HepG2 (cell line): ENCODE measurements around the gene ZBTB46. TPM values are rescaled to one million over a fixed set of nuclear protein-coding genes. Genes with fewer than 3 reads are reported as not detected.

Source experiments
- BRD4 ChIP-seq: sonication (generic); formaldehyde crosslinking; IDR thresholded peaks from 2 replicates; pipeline ENCODE4 v1.4.0; 2020; ENCODE audit warnings: missing genetic modification reagents
- MBD4 ChIP-seq: IDR thresholded peaks from 2 replicates; pipeline ENCODE4 v1.6.1; 2012; ENCODE audit warnings: low read length, inconsistent platforms, borderline replicate concordance
- NCOA2 ChIP-seq: sonication (generic); formaldehyde crosslinking; IDR thresholded peaks from 2 replicates; pipeline ENCODE4 v1.8.0; 2022; ENCODE audit warnings: inconsistent platforms
- NKX3-1 ChIP-seq: sonication (generic); formaldehyde crosslinking; IDR thresholded peaks from 2 replicates; pipeline ENCODE4 v1.5.0; 2020; ENCODE audit warnings: missing genetic modification reagents
- PAX8 ChIP-seq: sonication (generic); formaldehyde crosslinking; IDR thresholded peaks from 2 replicates; pipeline ENCODE4 v1.8.0; 2022; ENCODE audit warnings: mild to moderate bottlenecking, missing genetic modification reagents, borderline replicate concordance
- PITX1 ChIP-seq: sonication (generic); formaldehyde crosslinking; IDR thresholded peaks from 2 replicates; pipeline ENCODE4 v1.5.1; 2020; ENCODE audit warnings: mild to moderate bottlenecking, missing genetic modification reagents
- RAD21 ChIP-seq: fragments of 450-650 bp; formaldehyde crosslinking; IDR thresholded peaks from 2 replicates; pipeline ENCODE4 v1.5.0; 2020; ENCODE audit warnings: mild to moderate bottlenecking
- SOX6 ChIP-seq, 2 experiments: fragments of 450-650 bp in 1 of 2; sonication (generic) in 1 of 2; formaldehyde crosslinking in 1 of 2; IDR thresholded peaks; 2 replicates each; pipeline versions ENCODE4 v1.4.0 to v1.6.1; 2017 to 2020; ENCODE audit warnings: antibody characterized with exemption in 1 of 2, mild to moderate bottlenecking in 1 of 2, missing genetic modification reagents in 1 of 2
- TAF15 ChIP-seq: fragments of 200-400 bp; formaldehyde crosslinking; IDR thresholded peaks from one replicate; pipeline ENCODE4 v1.6.1; 2018; ENCODE audit warnings: mild to moderate bottlenecking, low read depth, low read length; ENCODE audit not compliant: poor library complexity, severe bottlenecking
- ZBTB3 ChIP-seq: sonication (generic); formaldehyde crosslinking; IDR thresholded peaks from 2 replicates; pipeline ENCODE4 v1.4.0; 2020; ENCODE audit warnings: low read depth, mild to moderate bottlenecking, moderate library complexity, missing genetic modification reagents, borderline replicate concordance
- ZBTB7A ChIP-seq: sonication (generic); formaldehyde crosslinking; IDR thresholded peaks from 2 replicates; pipeline ENCODE4 v1.8.0; 2022; ENCODE audit warnings: mild to moderate bottlenecking, missing genetic modification reagents
- ZC3H13 ChIP-seq: sonication (generic); formaldehyde crosslinking; IDR thresholded peaks from 2 replicates; pipeline ENCODE4 v1.8.1; 2023; ENCODE audit warnings: mild to moderate bottlenecking, missing genetic modification reagents, moderate library complexity
- ZNF124 ChIP-seq: sonication (generic); formaldehyde crosslinking; IDR thresholded peaks from 2 replicates; pipeline ENCODE4 v1.4.0; 2020; ENCODE audit warnings: missing genetic modification reagents
- ZNF20 ChIP-seq: sonication (generic); formaldehyde crosslinking; IDR thresholded peaks from 2 replicates; pipeline ENCODE4 v1.4.0; 2020; ENCODE audit warnings: mild to moderate bottlenecking, moderate library complexity, missing genetic modification reagents
- ZNF263 ChIP-seq: sonication (generic); formaldehyde crosslinking; IDR thresholded peaks from 2 replicates; pipeline ENCODE4 v1.4.0; 2020; ENCODE audit warnings: missing genetic modification reagents
- ZNF431 ChIP-seq: sonication (generic); formaldehyde crosslinking; IDR thresholded peaks from 2 replicates; pipeline ENCODE4 v1.9.0; 2022; ENCODE audit warnings: missing genetic modification reagents, low read depth, mild to moderate bottlenecking, borderline replicate concordance
- ZNF703 ChIP-seq: sonication (generic); formaldehyde crosslinking; IDR thresholded peaks from 2 replicates; pipeline ENCODE4 v1.5.1; 2020; ENCODE audit warnings: missing genetic modification reagents, mild to moderate bottlenecking, moderate library complexity, borderline replicate concordance
- ZSCAN29 ChIP-seq: sonication (generic); formaldehyde crosslinking; conservative IDR thresholded peaks from 2 replicates; pipeline ENCODE4 v1.4.0; 2020; ENCODE audit warnings: mild to moderate bottlenecking, missing genetic modification reagents
- polyA plus RNA-seq, 8 experiments: library from polyadenylated mRNA; depleted of rRNA in 3 of 8; stranded (reverse) in 7 of 8; unstranded in 1 of 8; fragments of >200 nt; fragmentation: Illumina TruSeq in 4 of 8; extraction: Trizol in 4 of 8; gene quantifications; 2 replicates each; pipeline versions ENCODE4 v1.2.1 to v1.2.3, GENCODE V29; 2011 to 2016; ENCODE audit warnings: low read depth in 4 of 8, missing spikeins in 1 of 8, mixed read lengths in 1 of 8; ENCODE audit not compliant: insufficient read depth in 1 of 8
- total RNA-seq, 5 experiments: library from RNA; depleted of rRNA; stranded (reverse); fragments of >200 nt; fragmentation: Illumina TruSeq; extraction: Trizol; gene quantifications; 2 replicates each; pipeline ENCODE4 v1.2.3, GENCODE V29; 2016; ENCODE audit warnings: low read depth in 1 of 5
- TF ChIP-seq, protein P1 (sequence below): sonication (generic); formaldehyde crosslinking; IDR thresholded peaks from 2 replicates; pipeline ENCODE4 v1.5.1; 2020; ENCODE audit warnings: mild to moderate bottlenecking, missing genetic modification reagents
- TF ChIP-seq, protein P2 (sequence below): sonication (generic); formaldehyde crosslinking; IDR thresholded peaks from 2 replicates; pipeline ENCODE4 v1.4.0; 2020; ENCODE audit warnings: missing genetic modification reagents, borderline replicate concordance
- TF ChIP-seq, protein P3 (sequence below): sonication (generic); formaldehyde crosslinking; IDR thresholded peaks from 2 replicates; pipeline ENCODE4 v1.8.0; 2022; ENCODE audit warnings: missing genetic modification reagents, mild to moderate bottlenecking, borderline replicate concordance
- TF ChIP-seq, protein P4 (sequence below): sonication (generic); formaldehyde crosslinking; IDR thresholded peaks from 2 replicates; pipeline ENCODE4 v1.4.0; 2020; ENCODE audit warnings: low read depth, mild to moderate bottlenecking, missing genetic modification reagents

ZBTB46 gene
- total and polyA plus RNA-seq, 2 of the 13 experiments (the other 11 are each of a cell fraction or from before 2014, with no cell fraction given) = 1.6 to 13.5 TPM

DNA sequence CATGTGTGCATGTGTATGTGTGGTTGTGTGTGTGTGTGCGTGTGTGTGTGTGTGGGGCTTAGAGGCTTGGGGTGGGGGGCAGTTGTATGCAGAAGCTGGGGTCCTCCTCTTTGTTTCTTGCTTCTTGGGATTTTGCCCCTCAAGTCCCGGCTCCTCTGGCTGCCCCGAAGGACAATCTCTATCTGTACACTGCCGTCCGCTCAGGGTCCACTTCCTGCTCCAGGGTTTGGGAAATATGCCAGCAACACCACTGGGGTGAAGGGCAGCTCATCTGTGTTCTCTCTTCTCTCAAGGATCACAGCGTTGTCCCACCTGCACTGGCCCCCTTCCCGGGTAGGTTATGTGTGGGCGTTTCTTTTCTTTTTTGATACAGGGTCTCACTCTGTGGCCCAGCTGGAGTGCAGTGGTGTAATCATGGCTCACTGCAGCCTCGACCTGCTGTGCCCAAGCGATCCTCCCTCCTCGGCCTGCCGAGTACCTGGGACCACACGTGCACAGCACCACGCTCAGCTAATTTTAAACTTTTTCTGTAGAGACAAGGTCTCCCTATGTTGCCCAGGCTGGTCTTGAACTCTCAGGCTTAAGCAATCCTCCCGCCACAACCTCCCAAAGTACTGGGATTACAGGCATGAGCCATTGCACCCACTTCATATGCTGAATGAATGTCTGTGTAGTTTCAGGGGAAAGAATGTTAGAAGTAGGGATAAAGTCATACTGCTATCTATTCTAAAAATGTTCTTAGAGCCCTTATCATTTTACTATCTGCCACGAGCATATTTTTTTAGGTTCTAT lies 65.8 kb downstream of the ZBTB46 start (continued):
- TF ChIP-seq NKX3-1 (CRISPR knock-in tag) (no peak), ZNF703 (CRISPR knock-in tag) (no peak), TAF15 (no peak), MBD4 (no peak), NCOA2 (CRISPR knock-in tag) (no peak), ZBTB7A (CRISPR knock-in tag) (no peak), ZNF431 (CRISPR knock-in tag) (no peak), ZBTB3 (CRISPR knock-in tag) (no peak), ZSCAN29 (no peak), SOX6 (IDR thresholded peaks at IDR 0.05) (no peak), SOX6 (CRISPR knock-in tag; IDR thresholded peaks at IDR 0.05) (peak; percentile 45), RAD21 (CRISPR knock-in tag) (peak; percentile 34; the same call in 1 of the 2 replicates), ZC3H13 (CRISPR knock-in tag) (no peak), ZNF263 (CRISPR knock-in tag) (peak; percentile 49; the same call in 1 of the 2 replicates), PITX1 (peak; percentile 73), PAX8 (CRISPR knock-in tag) (no peak), ZNF20 (CRISPR knock-in tag) (no peak), BRD4 (peak; percentile 41; the same call in 1 of the 2 replicates), ZNF124 (CRISPR knock-in tag) (no peak)
- TF ChIP-seq, protein P1, sequence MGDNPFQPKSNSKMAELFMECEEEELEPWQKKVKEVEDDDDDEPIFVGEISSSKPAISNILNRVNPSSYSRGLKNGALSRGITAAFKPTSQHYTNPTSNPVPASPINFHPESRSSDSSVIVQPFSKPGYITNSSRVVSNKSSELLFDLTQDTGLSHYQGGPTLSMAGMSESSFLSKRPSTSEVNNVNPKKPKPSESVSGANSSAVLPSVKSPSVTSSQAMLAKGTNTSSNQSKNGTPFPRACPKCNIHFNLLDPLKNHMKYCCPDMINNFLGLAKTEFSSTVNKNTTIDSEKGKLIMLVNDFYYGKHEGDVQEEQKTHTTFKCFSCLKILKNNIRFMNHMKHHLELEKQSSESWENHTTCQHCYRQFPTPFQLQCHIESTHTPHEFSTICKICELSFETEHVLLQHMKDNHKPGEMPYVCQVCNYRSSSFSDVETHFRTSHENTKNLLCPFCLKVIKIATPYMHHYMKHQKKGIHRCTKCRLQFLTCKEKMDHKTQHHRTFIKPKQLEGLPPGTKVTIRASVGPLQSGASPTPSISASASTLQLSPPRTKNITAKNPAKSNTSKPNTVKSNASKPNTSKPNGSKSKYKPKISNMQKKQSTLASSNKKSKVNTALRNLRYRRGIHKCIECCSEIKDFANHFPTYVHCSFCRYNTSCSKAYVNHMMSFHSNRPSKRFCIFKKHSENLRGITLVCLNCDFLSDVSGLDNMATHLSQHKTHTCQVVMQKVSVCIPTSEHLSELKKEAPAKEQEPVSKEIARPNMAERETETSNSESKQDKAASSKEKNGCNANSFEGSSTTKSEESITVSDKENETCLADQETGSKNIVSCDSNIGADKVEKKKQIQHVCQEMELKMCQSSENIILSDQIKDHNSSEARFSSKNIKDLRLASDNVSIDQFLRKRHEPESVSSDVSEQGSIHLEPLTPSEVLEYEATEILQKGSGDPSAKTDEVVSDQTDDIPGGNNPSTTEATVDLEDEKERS (CRISPR knock-in tag) = peak; percentile 69; the same call in 1 of the 2 replicates
- TF ChIP-seq, protein P2, sequence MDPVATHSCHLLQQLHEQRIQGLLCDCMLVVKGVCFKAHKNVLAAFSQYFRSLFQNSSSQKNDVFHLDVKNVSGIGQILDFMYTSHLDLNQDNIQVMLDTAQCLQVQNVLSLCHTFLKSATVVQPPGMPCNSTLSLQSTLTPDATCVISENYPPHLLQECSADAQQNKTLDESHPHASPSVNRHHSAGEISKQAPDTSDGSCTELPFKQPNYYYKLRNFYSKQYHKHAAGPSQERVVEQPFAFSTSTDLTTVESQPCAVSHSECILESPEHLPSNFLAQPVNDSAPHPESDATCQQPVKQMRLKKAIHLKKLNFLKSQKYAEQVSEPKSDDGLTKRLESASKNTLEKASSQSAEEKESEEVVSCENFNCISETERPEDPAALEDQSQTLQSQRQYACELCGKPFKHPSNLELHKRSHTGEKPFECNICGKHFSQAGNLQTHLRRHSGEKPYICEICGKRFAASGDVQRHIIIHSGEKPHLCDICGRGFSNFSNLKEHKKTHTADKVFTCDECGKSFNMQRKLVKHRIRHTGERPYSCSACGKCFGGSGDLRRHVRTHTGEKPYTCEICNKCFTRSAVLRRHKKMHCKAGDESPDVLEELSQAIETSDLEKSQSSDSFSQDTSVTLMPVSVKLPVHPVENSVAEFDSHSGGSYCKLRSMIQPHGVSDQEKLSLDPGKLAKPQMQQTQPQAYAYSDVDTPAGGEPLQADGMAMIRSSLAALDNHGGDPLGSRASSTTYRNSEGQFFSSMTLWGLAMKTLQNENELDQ (CRISPR knock-in tag) = no peak
- TF ChIP-seq, protein P3, sequence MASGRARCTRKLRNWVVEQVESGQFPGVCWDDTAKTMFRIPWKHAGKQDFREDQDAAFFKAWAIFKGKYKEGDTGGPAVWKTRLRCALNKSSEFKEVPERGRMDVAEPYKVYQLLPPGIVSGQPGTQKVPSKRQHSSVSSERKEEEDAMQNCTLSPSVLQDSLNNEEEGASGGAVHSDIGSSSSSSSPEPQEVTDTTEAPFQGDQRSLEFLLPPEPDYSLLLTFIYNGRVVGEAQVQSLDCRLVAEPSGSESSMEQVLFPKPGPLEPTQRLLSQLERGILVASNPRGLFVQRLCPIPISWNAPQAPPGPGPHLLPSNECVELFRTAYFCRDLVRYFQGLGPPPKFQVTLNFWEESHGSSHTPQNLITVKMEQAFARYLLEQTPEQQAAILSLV (CRISPR knock-in tag) = 0 out of 2 replicates have a peak, but pooled peaks have one; percentile 47
- TF ChIP-seq, protein P4, sequence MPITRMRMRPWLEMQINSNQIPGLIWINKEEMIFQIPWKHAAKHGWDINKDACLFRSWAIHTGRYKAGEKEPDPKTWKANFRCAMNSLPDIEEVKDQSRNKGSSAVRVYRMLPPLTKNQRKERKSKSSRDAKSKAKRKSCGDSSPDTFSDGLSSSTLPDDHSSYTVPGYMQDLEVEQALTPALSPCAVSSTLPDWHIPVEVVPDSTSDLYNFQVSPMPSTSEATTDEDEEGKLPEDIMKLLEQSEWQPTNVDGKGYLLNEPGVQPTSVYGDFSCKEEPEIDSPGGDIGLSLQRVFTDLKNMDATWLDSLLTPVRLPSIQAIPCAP = no peak
